ENCODE measurements around the gene SNRPA1.

DNA sequence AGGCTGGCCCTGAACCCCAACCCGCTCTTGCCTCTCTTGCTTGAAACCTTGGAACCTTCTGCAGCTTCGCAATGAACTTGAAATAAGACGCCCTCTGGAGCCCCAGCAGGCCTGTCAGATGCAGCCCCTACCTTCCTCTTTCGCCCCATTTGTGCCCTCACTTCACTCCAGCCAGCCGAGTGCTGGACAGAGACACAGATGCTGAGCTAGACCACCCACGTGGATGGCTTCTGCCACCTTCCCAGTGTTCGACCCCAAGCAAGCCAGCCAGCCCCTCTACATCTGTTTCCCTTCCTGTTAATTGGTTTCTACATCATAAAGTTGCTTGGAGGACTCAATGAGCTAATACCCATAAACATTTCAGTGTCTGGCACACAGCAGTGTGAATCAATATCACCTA is 23.8 kb upstream of the SNRPA1 start:
- TF ChIP-seq GATA2 (IDR thresholded peaks at IDR 0.05; ENCODE audit: low read depth, low read length), result no peak
- no peak for TF ChIP-seq GATA3 (IDR thresholded peaks at IDR 0.05; ENCODE audit: low read depth, low read length)
